LNCaP clone FGC (cell line): ENCODE results near the gene MPHOSPH9.

Source experiments
- DNase-seq: peaks from one replicate; pipeline ENCODE4 v3.0.0-alpha.2; 2011; ENCODE audit warnings: low read depth
- H3K4me3 ChIP-seq: 2 replicates; pipeline ENCODE4 v1.5.1; 2011; ENCODE audit warnings: mild to moderate bottlenecking, low read depth, low read length, control low read depth
- CTCF ChIP-seq: IDR thresholded peaks from 2 replicates; pipeline ENCODE4 v1.5.1; 2012; ENCODE audit warnings: mild to moderate bottlenecking; ENCODE audit not compliant: control insufficient read depth, insufficient read depth; ENCODE audit errors: extremely low read depth

MPHOSPH9 gene

GRCh38 chr12:123134826-123135225 lies 98.1 kb downstream of the MPHOSPH9 start:
- H3K4me3 ChIP-seq: no peak overlapping the region
- no peak for DNase-seq
- no peak for TF ChIP-seq CTCF

DNA sequence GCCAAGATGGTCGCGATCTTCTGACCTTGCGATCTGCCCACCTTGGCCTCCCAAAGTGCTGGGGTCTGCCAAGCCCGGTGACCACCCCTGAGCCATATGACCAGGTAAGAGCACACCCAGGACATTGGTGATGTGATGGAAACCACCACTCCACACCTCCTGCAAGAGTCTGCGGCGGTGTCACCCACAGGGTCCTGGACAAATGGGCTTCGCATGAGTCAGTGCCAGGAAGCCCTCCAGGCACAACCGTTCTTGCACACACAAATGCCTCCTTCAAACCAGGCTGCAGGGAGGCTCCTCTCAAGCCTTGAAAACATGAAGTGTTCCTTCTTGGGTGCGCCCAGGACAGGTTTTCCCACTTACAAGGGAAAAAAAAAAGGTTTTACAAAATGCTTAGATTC lies 98.7 kb downstream of the MPHOSPH9 start:
- no peak for TF ChIP-seq CTCF
- no peak overlapping the region for H3K4me3 ChIP-seq
- no peak for DNase-seq

- no peak for TF ChIP-seq CTCF
- DNase-seq: no peak
- no peak overlapping the region for H3K4me3 ChIP-seq
These were observed 99.2 kb downstream of the MPHOSPH9 start for GRCh38 chr12:123133701-123134100.

DNA sequence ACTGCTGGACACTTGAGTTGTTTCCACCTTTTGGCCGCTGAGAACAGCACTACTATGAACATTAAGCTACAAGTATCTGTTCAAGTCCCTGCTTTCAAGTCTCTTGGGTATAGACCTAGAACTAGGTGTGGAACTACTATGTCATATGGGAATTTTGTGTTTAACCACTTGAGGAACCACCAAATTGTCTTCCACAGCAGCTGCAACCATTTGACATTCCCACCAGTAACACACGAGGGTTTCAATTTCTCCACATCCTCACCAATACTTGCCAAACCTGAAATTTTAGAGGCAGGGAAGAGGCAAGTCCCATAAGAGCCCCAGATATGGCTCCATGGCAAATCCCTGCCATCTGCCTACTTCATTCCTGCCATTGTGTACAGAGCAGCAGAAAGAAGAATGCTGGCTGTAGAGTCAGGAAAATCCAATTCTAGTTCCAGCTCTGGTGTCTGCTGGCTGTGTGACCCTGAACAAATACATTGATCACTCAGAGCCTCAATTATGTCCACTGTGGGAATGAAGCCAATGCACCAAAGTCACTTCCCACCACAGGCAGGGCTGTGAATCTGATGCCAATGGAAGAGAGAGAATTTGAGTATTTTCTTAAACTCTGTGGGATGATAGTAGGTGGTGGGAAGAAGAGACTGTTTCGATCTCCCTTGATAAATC lies 99.9 kb downstream of the MPHOSPH9 start:
- DNase-seq: no peak
- no peak for TF ChIP-seq CTCF
- no peak overlapping the region for H3K4me3 ChIP-seq

- TF ChIP-seq CTCF: no peak
- H3K4me3 ChIP-seq: no peak overlapping the region
- DNase-seq: no peak
These were observed 101.0 kb downstream of the MPHOSPH9 start for GRCh38 chr12:123131879-123132402.

DNA sequence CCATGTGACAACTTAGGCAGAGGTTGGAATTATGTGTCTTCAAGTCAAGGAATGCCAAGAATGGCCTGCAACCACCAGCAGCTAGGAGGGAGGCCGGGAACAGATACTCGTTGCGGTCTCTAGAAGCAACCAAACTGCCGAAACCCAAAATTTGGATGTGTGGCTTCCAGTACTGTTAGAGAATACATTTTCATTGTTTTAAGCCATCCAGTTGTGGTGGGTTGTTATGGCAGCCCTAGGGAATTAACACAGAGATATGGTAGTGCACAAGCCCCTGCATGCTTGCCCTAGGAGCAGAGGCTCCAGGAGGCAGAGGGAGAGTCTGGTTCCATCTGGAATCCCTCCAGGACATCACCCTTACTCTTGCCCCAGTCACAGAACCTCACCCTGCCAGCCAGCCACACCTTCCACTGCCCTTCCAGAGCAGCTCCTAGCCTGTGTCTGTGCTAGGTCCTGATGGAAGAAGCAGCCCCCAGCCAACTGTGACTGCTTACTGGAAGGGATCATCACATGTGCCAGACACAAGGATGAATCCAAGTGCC lies 101.6 kb downstream of the MPHOSPH9 start:
- no peak for TF ChIP-seq CTCF
- DNase-seq: no peak
- no peak overlapping the region for H3K4me3 ChIP-seq

GRCh38 chr12:123129621-123130020 lies 103.3 kb downstream of the MPHOSPH9 start:
- TF ChIP-seq CTCF: no peak
- no peak for DNase-seq
- no peak overlapping the region for H3K4me3 ChIP-seq
